Measurements from ENCODE around the gene UGT1A6. TPM values are rescaled to one million over a fixed set of nuclear protein-coding genes. Genes with fewer than 3 reads are reported as not detected.

Gene UGT1A6
- total and polyA plus RNA-seq, 2 donors (not counting 3 experiments of a cell fraction or from before 2014, with no cell fraction given), result not detected

GRCh38 chr2:233693963-233694362 lies 1.3 kb downstream of the UGT1A6 start:
- no peak overlapping the region for H2AFZ ChIP-seq (ENCODE audit: low read depth, low read length)
- H3K27me3 ChIP-seq (ENCODE audit: control insufficient read depth in 2 of 2, insufficient read depth in 2 of 2, low read length in 2 of 2), result no peaks in the 10 kb centered on the region
- no peak overlapping the region for H3K4me3 ChIP-seq (replicated peaks in 1 of 3; ENCODE audit: insufficient read depth in 1 of 3, low read depth in 1 of 3, low read length in 3 of 3)
- no peaks in the 10 kb centered on the region for H3K79me2 ChIP-seq (ENCODE audit: control insufficient read depth, insufficient read depth, low read length)
- TF ChIP-seq MYC (IDR thresholded peaks at IDR 0.05; ENCODE audit: low read depth, low read length), result no peak
- TF ChIP-seq JUN (IDR thresholded peaks at IDR 0.05; ENCODE audit: borderline replicate concordance, insufficient read depth, insufficient read length, low read depth), result no peak
- TF ChIP-seq FOS (IDR thresholded peaks at IDR 0.05; ENCODE audit: borderline replicate concordance, insufficient read depth, low read length), result no peak
- no peak for TF ChIP-seq POLR2AphosphoS5 (IDR thresholded peaks at IDR 0.05; ENCODE audit: insufficient read depth, low read depth, low read length)
- TF ChIP-seq GATA2 (IDR thresholded peaks at IDR 0.05; ENCODE audit: insufficient read depth, insufficient read length, low read depth, low read length), result no peak
- TF ChIP-seq CTCF (IDR thresholded peaks at IDR 0.05; ENCODE audit: extremely low read depth in 1 of 2, insufficient read depth in 1 of 2, low read depth in 1 of 2, low read length in 2 of 2), result no peak
- TF ChIP-seq EZH2 (IDR thresholded peaks at IDR 0.05; ENCODE audit: borderline replicate concordance, low read depth, low read length, severe bottlenecking), result no peak
- TF ChIP-seq MAX (IDR thresholded peaks at IDR 0.05; ENCODE audit: insufficient read depth, insufficient read length), result no peak
- no peak for TF ChIP-seq POLR2A (IDR thresholded peaks at IDR 0.05; ENCODE audit: low read depth, low read length)
- H4K20me1 ChIP-seq (replicated peaks; ENCODE audit: control insufficient read depth, extremely low read depth, insufficient read depth, low read length), result no peaks in the 10 kb centered on the region
- FAIRE-seq, result no peak
- H3K4me2 ChIP-seq (ENCODE audit: insufficient read depth, low read length), result no peak overlapping the region
- H3K27ac ChIP-seq (ENCODE audit: insufficient read depth, low read depth, low read length), result no peak overlapping the region
- H3K9me3 ChIP-seq (replicated peaks; ENCODE audit: control insufficient read depth, insufficient read depth, low read length), result no peaks in the 10 kb centered on the region
- DNase-seq (ENCODE audit: low read depth, low spot score), result no peak
- intact Hi-C loops (cut with micrococcal nuclease), result no loop called here
- dilution Hi-C loops (cut with MboI; ENCODE audit: extremely low pct_ligation_motif_present, low sequenced_read_pairs), result no loop called here
- ChIA-PET POLR2A (no interaction called here), CTCF (no interaction called here)
- no TSS peak for BruUV-seq (replicated peaks)
- H3K9ac ChIP-seq (replicated peaks; ENCODE audit: extremely low read depth, insufficient read depth, low read length), result no peak overlapping the region
- no peaks in the 10 kb centered on the region for H3K36me3 ChIP-seq (ENCODE audit: control insufficient read depth in 2 of 2, extremely low read depth in 1 of 2, insufficient read depth in 2 of 2, low read length in 2 of 2)
- peaks cover 15% of the 10 kb centered on the region for H3K4me1 ChIP-seq (ENCODE audit: control insufficient read depth, extremely low read depth, insufficient read depth, low read length)
- no peaks in the 10 kb centered on the region for H3K9me1 ChIP-seq (replicated peaks; ENCODE audit: control insufficient read depth, extremely low read depth, insufficient read depth, low read length)
